Thoracic aorta (tissue), 2 donors: ENCODE results near the gene OCA2. TPM values are rescaled to one million over a fixed set of nuclear protein-coding genes. Genes with fewer than 3 reads are reported as not detected.

ENCODE experiments used
- ATAC-seq: fragments of 150-250 bp; one replicate; pipeline ENCODE4 v1.8.0; 2017; ENCODE audit warnings: low read depth; ENCODE audit not compliant: insufficient number of reproducible peaks, low FRiP score
- DNase-seq: peaks from one replicate; pipeline ENCODE4 v3.0.0-alpha.2; 2020; ENCODE audit warnings: low spot score
- H3K27ac ChIP-seq, 2 donors: fragments of 200-600 bp; sonication (generic); 1 replicate in 1 of 2; 2 replicates in 1 of 2; pipeline ENCODE4 v1.5.1; 2016; ENCODE audit warnings: mild to moderate bottlenecking in 2 of 2, moderate library complexity in 2 of 2
- H3K27me3 ChIP-seq: fragments of 200-600 bp; sonication (generic); replicated peaks from 2 replicates; pipeline ENCODE4 v1.6.0; 2016; ENCODE audit warnings: mild to moderate bottlenecking; ENCODE audit not compliant: insufficient read depth
- H3K36me3 ChIP-seq: fragments of 200-600 bp; sonication (generic); one replicate; pipeline ENCODE4 v1.5.1; 2016
- H3K4me1 ChIP-seq, 2 donors: fragments of 200-600 bp; sonication (generic); 1 replicate in 1 of 2; 2 replicates in 1 of 2; pipeline versions ENCODE4 v1.5.1 to v1.6.0; 2016; ENCODE audit warnings: low read depth in 2 of 2, mild to moderate bottlenecking in 1 of 2; ENCODE audit not compliant: control insufficient read depth in 1 of 2
- H3K4me3 ChIP-seq: fragments of 200-600 bp; sonication (generic); 2 replicates; pipeline ENCODE4 v1.5.1; 2016; ENCODE audit warnings: mild to moderate bottlenecking
- H3K9me3 ChIP-seq: fragments of 200-600 bp; sonication (generic); 2 replicates; pipeline ENCODE4 v1.5.1; 2016
- total RNA-seq, 2 donors: library from RNA; depleted of rRNA; stranded (reverse); fragments of >200 nt; gene quantifications; one replicate each; pipeline versions ENCODE4 v1.1.0 to v1.2.3, GENCODE V29; 2016
- TF ChIP-seq, protein P1 (sequence below): fragments of 200-600 bp; sonication (generic); IDR thresholded peaks from one replicate; pipeline ENCODE4 v1.5.1; 2019; ENCODE audit warnings: antibody characterized with exemption

The OCA2 gene
- total RNA-seq, 2 donors from 2014 or later, result 8.0 to 14.8 TPM

DNA sequence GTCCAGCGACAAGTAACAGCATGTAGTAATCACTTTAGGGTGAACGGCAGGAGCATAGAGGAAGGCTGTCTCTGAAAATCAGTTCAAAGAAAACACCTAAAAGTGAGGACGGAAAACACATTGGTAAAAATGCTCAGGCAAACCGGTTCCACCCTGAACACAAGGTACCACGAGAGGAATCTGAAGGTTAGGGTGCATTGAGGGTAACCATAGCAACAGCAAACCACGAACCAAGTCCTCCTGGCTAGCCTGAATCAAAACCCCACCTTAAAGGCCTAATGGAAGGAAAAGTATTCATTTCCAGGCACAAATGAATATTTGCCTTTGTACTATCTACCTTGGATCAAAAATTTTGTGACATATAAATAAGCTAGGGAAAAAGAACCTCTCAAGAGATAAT is 315.0 kb downstream of the OCA2 start:
- no peaks in the 10 kb centered on the region for H3K9me3 ChIP-seq
- no peaks in the 10 kb centered on the region for H3K27me3 ChIP-seq
- H3K4me1 ChIP-seq, result no peaks in the 10 kb centered on the region
- DNase-seq (no peak), ATAC-seq (no peak)
- no peak overlapping the region for H3K27ac ChIP-seq
- no peak overlapping the region for H3K4me3 ChIP-seq
- H3K36me3 ChIP-seq, result no peaks in the 10 kb centered on the region
- TF ChIP-seq, protein P1, sequence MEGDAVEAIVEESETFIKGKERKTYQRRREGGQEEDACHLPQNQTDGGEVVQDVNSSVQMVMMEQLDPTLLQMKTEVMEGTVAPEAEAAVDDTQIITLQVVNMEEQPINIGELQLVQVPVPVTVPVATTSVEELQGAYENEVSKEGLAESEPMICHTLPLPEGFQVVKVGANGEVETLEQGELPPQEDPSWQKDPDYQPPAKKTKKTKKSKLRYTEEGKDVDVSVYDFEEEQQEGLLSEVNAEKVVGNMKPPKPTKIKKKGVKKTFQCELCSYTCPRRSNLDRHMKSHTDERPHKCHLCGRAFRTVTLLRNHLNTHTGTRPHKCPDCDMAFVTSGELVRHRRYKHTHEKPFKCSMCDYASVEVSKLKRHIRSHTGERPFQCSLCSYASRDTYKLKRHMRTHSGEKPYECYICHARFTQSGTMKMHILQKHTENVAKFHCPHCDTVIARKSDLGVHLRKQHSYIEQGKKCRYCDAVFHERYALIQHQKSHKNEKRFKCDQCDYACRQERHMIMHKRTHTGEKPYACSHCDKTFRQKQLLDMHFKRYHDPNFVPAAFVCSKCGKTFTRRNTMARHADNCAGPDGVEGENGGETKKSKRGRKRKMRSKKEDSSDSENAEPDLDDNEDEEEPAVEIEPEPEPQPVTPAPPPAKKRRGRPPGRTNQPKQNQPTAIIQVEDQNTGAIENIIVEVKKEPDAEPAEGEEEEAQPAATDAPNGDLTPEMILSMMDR, result no peak

DNA sequence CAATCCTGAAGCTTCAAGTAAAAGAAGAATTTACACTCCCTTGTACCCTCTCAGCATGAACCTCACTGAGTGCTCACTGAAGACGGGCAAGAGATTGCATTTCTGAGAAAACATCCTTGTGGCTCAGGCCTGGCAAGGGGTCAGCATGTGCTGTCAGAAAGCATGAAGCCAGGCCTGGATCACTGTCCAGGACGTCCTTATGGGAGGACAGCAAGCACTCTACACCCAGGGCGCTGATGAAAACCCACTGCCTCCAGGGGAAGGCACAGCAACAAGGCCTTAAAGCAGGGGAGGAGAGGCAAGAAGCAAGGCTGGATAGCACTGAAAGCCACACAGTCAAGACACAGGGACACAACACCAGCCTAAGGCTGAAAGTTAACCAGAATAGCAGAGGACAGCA is 315.4 kb downstream of the OCA2 start:
- no peaks in the 10 kb centered on the region for H3K36me3 ChIP-seq
- no peak overlapping the region for H3K4me3 ChIP-seq
- no peaks in the 10 kb centered on the region for H3K9me3 ChIP-seq
- no peaks in the 10 kb centered on the region for H3K4me1 ChIP-seq
- TF ChIP-seq, protein P1, result no peak
- H3K27ac ChIP-seq, result no peak overlapping the region
- ATAC-seq (no peak), DNase-seq (no peak)
- H3K27me3 ChIP-seq, result no peaks in the 10 kb centered on the region

DNA sequence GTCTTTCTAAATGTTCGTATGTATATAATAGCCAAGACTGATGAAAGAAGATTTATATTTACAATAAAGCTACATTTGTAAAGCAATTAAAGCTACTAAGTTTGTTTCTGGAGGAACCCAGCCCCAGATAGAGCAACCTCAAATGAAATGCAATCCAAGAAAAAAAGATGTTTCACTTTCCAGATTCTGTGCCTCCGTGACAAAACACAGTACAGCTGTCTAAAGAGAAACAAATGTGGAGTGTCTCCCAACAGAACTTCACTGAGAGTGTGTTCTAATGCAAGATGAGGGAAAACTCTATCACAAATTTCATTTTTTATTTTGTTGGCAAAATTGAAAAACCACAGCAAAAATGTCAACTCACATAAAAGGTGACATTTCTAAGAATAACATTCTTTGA is 317.0 kb downstream of the OCA2 start:
- Histone ChIP-seq H3K27me3 (no peaks in the 10 kb centered on the region), H3K9me3 (no peaks in the 10 kb centered on the region), H3K4me3 (no peak overlapping the region), H3K27ac (no peak overlapping the region), H3K4me1 (no peaks in the 10 kb centered on the region), H3K36me3 (no peaks in the 10 kb centered on the region)
- DNase-seq, result no peak
- TF ChIP-seq, protein P1, result no peak
- ATAC-seq, result no peak

DNA sequence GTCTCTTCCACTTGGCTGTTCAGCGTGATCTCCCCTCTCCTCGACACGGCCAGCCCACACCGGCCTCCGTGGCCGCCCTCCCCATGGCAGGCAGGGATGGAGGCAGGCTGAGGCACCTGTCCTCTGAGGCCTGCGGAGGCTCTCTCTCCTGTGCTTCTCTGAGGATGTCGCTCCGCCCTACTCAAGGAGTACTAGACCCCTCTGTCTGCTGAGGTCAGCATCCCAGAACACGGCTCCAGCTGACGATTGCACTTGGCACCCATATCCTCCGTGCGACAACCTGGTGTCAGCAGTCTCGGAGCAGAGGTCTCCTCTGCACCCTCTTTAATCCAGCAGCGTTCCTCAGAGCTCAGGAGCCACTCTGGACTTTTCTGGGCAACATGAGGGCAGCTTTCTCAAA is 322.6 kb downstream of the OCA2 start:
- TF ChIP-seq, protein P1, result no peak
- Histone ChIP-seq H3K4me3 (no peak overlapping the region), H3K9me3 (no peaks in the 10 kb centered on the region), H3K27ac (no peak overlapping the region), H3K36me3 (no peaks in the 10 kb centered on the region), H3K4me1 (no peaks in the 10 kb centered on the region), H3K27me3 (no peaks in the 10 kb centered on the region)
- no peak for DNase-seq
- ATAC-seq, result no peak

DNA sequence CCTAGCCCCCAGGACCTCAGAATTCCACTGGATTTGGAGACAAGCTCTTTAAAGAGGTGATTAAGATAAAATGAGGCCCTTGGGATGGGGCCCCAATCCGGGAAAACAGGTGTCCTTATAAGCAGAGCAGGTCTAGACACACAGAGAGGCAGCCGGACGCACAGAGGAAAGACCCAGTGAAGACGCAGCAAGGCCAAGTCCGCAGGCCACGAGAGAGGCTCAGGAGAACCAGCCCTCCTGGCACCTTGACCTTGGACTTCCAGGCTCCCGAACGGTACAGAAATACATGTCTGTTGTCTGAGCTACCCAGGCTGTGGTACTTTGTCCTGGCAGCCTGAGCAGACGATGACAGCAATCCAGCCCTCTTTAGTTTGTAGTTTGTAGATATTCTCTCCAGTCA is 324.5 kb downstream of the OCA2 start:
- Histone ChIP-seq H3K4me3 (no peak overlapping the region), H3K4me1 (no peaks in the 10 kb centered on the region), H3K27ac (no peak overlapping the region), H3K9me3 (no peaks in the 10 kb centered on the region), H3K36me3 (no peaks in the 10 kb centered on the region), H3K27me3 (no peaks in the 10 kb centered on the region)
- no peak for DNase-seq
- no peak for ATAC-seq
- TF ChIP-seq, protein P1, result no peak
